ENCODE results near the gene CASQ1. TPM values are rescaled to one million over a fixed set of nuclear protein-coding genes. Genes with fewer than 3 reads are reported as not detected.
A peak's percentile ranks its signal among the peaks of the same experiment; 100 is the strongest.

The CASQ1 gene
- total and polyA plus RNA-seq, 9 of the 15 experiments (the other 6 are each of a cell fraction or from before 2014, with no cell fraction given): not detected

DNA sequence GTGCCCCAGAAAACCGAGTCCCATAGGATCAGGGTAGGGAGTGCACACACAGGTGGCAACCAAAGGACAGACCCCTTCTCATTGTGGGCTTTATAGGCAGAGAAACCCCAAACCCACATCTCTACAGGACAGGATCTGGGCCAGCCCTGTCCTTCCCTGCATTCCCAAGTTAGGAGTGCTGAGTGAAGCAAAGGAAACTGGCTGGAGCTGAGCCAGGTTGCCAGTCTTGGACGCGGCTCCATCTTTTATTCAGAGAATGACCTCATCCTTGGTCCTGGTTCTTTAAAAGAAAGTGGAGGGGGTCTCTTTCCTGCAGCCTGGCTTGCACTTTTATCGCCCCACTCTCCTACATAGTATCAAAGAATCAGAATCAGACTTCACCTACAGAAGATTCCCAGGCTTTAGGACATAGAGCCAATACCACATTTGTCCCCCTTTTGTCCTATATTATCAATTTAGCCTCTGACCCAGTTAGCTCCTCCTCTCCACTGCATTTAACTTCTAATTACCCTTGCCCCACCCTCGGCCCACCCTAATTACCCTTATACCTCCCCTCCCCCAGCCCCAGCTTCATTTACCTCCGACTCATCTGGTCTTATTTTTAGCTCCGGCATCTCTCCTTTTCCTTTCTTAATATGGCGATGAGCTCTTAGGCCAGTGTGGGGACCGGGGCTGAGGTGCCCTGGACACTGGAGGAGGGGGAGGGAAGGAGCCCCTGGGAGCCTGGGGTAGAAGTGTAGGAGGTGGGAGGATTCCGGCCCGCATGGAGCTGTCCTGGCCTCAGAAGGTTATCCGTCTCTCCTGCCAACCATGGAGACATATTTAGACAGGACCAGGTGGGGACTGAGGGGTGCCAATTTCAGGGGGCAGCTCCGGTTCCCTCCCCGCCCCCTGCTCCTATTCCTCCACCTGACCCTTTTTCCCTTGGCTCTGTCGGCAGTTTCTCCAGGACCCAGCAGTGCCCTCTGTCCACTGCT, at the start of gene CASQ1 (continued):
- TF ChIP-seq HDAC1 (IDR thresholded peaks at IDR 0.05) (no peak), ZNF707 (CRISPR knock-in tag; conservative IDR thresholded peaks at IDR 0.05) (no peak), MCM3 (IDR thresholded peaks at IDR 0.05) (no peak), TCFL5 (CRISPR knock-in tag; conservative IDR thresholded peaks at IDR 0.05) (no peak), ADNP (tag; IDR thresholded peaks at IDR 0.05) (no peak), ZBTB33 (CRISPR knock-in tag; IDR thresholded peaks at IDR 0.05) (no peak)

DNA sequence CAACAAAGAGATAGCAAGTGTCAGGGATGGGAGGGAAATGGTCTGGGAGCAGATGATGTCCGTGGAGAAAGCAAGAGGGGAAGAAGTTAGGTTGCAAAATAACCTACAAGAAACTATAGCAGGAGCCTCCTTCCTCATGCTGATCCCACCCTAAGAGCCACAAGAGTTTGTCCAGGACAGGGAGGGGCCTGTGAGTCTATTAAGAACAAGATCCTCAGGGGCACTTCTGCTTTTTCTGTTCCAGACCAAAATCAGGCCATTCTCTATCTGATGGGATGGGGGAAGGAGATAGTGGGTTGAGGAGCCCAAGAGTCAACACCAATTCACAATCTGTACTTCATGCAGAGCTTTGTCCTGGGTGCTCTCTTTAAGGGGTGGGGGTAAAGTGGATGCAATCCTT, 46.7 kb upstream of the CASQ1 start:
- Histone ChIP-seq H3K9me3 (replicated peaks; ENCODE audit: control insufficient read depth, insufficient read depth, low read depth, low read length) (no peaks in the 10 kb centered on the region), H3K79me2 (ENCODE audit: control insufficient read depth, insufficient read depth, low read length) (no peaks in the 10 kb centered on the region), H3K4me1 (replicated peaks in 1 of 2; ENCODE audit: control insufficient read depth in 2 of 2, insufficient read depth in 2 of 2, low read length in 2 of 2) (no peaks in the 10 kb centered on the region), H3K4me3 (no peak overlapping the region), H3K9me1 (ENCODE audit: control insufficient read depth, insufficient read depth, low read length) (no peaks in the 10 kb centered on the region), H3K4me2 (ENCODE audit: insufficient read depth, low read length) (no peak overlapping the region), H3K27me3 (ENCODE audit: control insufficient read depth in 2 of 2, insufficient read depth in 2 of 2, low read length in 2 of 2) (peaks cover 32 to 47% of the 10 kb centered on the region in 2 experiments), H2AFZ (ENCODE audit: low read depth, low read length) (no peak overlapping the region), H3K36me3 (ENCODE audit: control insufficient read depth, insufficient read depth, low read length) (no peaks in the 10 kb centered on the region), H4K20me1 (replicated peaks; ENCODE audit: control insufficient read depth, insufficient read depth, low read length) (no peaks in the 10 kb centered on the region), H3K27ac (ENCODE audit: extremely low read depth, low read depth, low read length) (no peak overlapping the region), H3K9ac (ENCODE audit: insufficient read depth in 1 of 2, low read depth in 2 of 2, low read length in 2 of 2) (no peak overlapping the region)
- CTCF ChIA-PET (ENCODE audit: low intra/inter-chr PET ratio): no interaction called here
- DNase-seq (ENCODE audit: extremely low read depth in 1 of 4, low spot score in 3 of 4) (no peak), FAIRE-seq (no peak), ATAC-seq (no peak)
- in situ Hi-C loops (cut with MboI) (no loop called here), intact Hi-C loops (cut with micrococcal nuclease) (no loop called here)
- POLR2A ChIA-PET: no interaction called here
- BruUV-seq (replicated peaks): no TSS peak
- 0% methylated on average over 1 of the region's 1 CpG for WGBS (ENCODE audit: insufficient coverage, low coverage, missing lambda C conversion rate)
- TF ChIP-seq HES1 (IDR thresholded peaks at IDR 0.05; ENCODE audit: low read depth) (no peak), RCOR1 (IDR thresholded peaks at IDR 0.05; ENCODE audit: borderline replicate concordance in 1 of 2, low read depth in 2 of 2, low read length in 2 of 2) (0 out of 4 replicates have a peak, but pooled peaks of 1 of the 2 experiments have one; percentile 59), CCNT2 (IDR thresholded peaks at IDR 0.05; ENCODE audit: borderline replicate concordance, extremely low read depth, insufficient read length, low read depth, low read length) (no peak), RAD21 (CRISPR knock-in tag; conservative IDR thresholded peaks at IDR 0.05 in 1 of 2, IDR thresholded peaks at IDR 0.05 in 1 of 2) (no peak), ZNF778 (CRISPR knock-in tag; IDR thresholded peaks at IDR 0.05) (no peak), ZNF79 (CRISPR knock-in tag; IDR thresholded peaks at IDR 0.05; ENCODE audit: low read depth) (no peak), MBD2 (IDR thresholded peaks at IDR 0.05; ENCODE audit: borderline replicate concordance, low read depth) (no peak), ZFP1 (CRISPR knock-in tag; IDR thresholded peaks at IDR 0.05) (no peak), KDM2B (CRISPR knock-in tag; IDR thresholded peaks at IDR 0.05) (no peak), CBX3 (IDR thresholded peaks at IDR 0.05; ENCODE audit: borderline replicate concordance in 1 of 2, low read length in 2 of 2) (no peak)
- TF ChIP-seq, protein P1, sequence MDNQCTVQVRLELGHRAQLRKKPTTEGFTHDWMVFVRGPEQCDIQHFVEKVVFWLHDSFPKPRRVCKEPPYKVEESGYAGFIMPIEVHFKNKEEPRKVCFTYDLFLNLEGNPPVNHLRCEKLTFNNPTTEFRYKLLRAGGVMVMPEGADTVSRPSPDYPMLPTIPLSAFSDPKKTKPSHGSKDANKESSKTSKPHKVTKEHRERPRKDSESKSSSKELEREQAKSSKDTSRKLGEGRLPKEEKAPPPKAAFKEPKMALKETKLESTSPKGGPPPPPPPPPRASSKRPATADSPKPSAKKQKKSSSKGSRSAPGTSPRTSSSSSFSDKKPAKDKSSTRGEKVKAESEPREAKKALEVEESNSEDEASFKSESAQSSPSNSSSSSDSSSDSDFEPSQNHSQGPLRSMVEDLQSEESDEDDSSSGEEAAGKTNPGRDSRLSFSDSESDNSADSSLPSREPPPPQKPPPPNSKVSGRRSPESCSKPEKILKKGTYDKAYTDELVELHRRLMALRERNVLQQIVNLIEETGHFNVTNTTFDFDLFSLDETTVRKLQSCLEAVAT (IDR thresholded peaks at IDR 0.05): no peak

All from K562 (cell line).